Natural killer cell (primary cell): ENCODE data around the gene PLCXD3. TPM values are rescaled to one million over a fixed set of nuclear protein-coding genes. Genes with fewer than 3 reads are reported as not detected.

Experiments
- ATAC-seq, 3 donors: fragments of 150-1000 bp in 2 of 3; fragments of 200-7000 bp in 1 of 3; cut with Tn5 transposase; 1 replicate in 1 of 3; 2 replicates in 2 of 3; pipeline ENCODE4 v1.10.0; 2021; ENCODE audit warnings: mild to moderate bottlenecking in 2 of 3, moderate library complexity in 2 of 3
- DNase-seq, 2 donors: peaks; one replicate each; pipeline versions ENCODE4 v3.0.0 to v3.0.0-alpha.2; 2013 to 2021; ENCODE audit warnings: mixed read lengths in 1 of 2
- H3K27ac ChIP-seq: one replicate; pipeline ENCODE4 v1.5.1; 2013; ENCODE audit warnings: mild to moderate bottlenecking, low read length
- H3K27me3 ChIP-seq: one replicate; pipeline ENCODE4 v1.6.1; 2013; ENCODE audit warnings: low read length; ENCODE audit not compliant: control insufficient read depth, insufficient read depth
- H3K36me3 ChIP-seq: one replicate; pipeline ENCODE4 v1.6.1; 2013; ENCODE audit warnings: low read length; ENCODE audit not compliant: control insufficient read depth, insufficient read depth
- H3K4me1 ChIP-seq: one replicate; pipeline ENCODE4 v1.6.1; 2013; ENCODE audit warnings: low read length; ENCODE audit not compliant: control insufficient read depth, insufficient read depth
- H3K4me3 ChIP-seq: one replicate; pipeline ENCODE4 v1.5.1; 2013; ENCODE audit warnings: low read length
- H3K9me3 ChIP-seq: one replicate; pipeline ENCODE4 v1.6.1; 2013; ENCODE audit warnings: low read length; ENCODE audit not compliant: control insufficient read depth, insufficient read depth
- H3K27ac Mint-ChIP-seq, 2 donors: one replicate each; pipeline ENCODE4 v1.8.0; 2022; ENCODE audit warnings: mild to moderate bottlenecking in 2 of 2, mixed read lengths in 2 of 2, moderate library complexity in 1 of 2
- H3K27me3 Mint-ChIP-seq, 2 donors: one replicate each; pipeline ENCODE4 v1.8.0; 2022; ENCODE audit warnings: low read depth in 2 of 2, mixed read lengths in 2 of 2
- H3K36me3 Mint-ChIP-seq: one replicate; pipeline ENCODE4 v1.8.0; 2022; ENCODE audit warnings: mixed read lengths
- H3K4me1 Mint-ChIP-seq, 2 donors: one replicate each; pipeline ENCODE4 v1.8.0; 2022; ENCODE audit warnings: mixed read lengths in 2 of 2
- H3K4me3 Mint-ChIP-seq: one replicate; pipeline ENCODE4 v1.8.0; 2022; ENCODE audit warnings: mild to moderate bottlenecking, moderate library complexity, mixed read lengths
- H3K9me3 Mint-ChIP-seq, 2 donors: one replicate each; pipeline ENCODE4 v1.8.0; 2022; ENCODE audit warnings: mixed read lengths in 2 of 2
- WGBS: methylation state at CpG from one replicate; pipeline ENCODE4 v1.1.7; 2013; ENCODE audit warnings: missing lambda C conversion rate; ENCODE audit not compliant: insufficient coverage; 5-methylcytosine and 5-hydroxymethylcytosine counted together
- intact Hi-C: fragments of 100-400 bp; cut with micrococcal nuclease; formaldehyde crosslinking; loops from one replicate; pipeline ENCODE4 v1.14.2; 2022
- total RNA-seq, 4 donors: library from RNA; stranded (reverse); fragments of 120-200 nt in 1 of 4; gene quantifications; one replicate each; pipeline versions ENCODE4 v1.2.3 to v1.2.4, GENCODE V29; 2013 to 2022
- TF ChIP-seq, protein P1 (sequence below): fragments of 200-600 bp; IDR thresholded peaks from one replicate; pipeline ENCODE4 v1.8.0; 2022; ENCODE audit warnings: antibody characterized with exemption

PLCXD3 gene
- total RNA-seq, 3 donors from 2014 or later (not counting 1 experiment from before 2014, with no cell fraction given): not detected

DNA sequence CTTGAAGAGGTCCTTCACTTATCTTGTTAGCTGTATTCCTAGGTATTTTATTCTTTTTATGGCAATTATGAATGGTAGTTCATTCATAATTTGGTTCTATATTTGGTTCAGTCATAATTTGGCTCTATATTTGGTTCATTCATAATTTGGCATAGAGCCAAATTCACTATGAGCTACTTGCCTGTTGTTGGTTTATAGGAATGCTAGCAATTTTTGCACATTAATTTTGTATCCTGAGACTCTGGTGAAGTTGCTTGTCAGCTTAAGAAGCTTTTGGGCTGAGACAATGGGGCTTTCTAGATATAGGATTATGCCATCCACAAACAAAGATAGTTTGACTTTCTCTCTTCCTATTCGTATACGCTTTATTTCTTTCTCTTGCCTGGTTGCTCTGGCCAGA lies 142.2 kb downstream of the PLCXD3 start:
- H3K27me3 ChIP-seq: no peaks in the 10 kb centered on the region
- TF ChIP-seq, protein P1, sequence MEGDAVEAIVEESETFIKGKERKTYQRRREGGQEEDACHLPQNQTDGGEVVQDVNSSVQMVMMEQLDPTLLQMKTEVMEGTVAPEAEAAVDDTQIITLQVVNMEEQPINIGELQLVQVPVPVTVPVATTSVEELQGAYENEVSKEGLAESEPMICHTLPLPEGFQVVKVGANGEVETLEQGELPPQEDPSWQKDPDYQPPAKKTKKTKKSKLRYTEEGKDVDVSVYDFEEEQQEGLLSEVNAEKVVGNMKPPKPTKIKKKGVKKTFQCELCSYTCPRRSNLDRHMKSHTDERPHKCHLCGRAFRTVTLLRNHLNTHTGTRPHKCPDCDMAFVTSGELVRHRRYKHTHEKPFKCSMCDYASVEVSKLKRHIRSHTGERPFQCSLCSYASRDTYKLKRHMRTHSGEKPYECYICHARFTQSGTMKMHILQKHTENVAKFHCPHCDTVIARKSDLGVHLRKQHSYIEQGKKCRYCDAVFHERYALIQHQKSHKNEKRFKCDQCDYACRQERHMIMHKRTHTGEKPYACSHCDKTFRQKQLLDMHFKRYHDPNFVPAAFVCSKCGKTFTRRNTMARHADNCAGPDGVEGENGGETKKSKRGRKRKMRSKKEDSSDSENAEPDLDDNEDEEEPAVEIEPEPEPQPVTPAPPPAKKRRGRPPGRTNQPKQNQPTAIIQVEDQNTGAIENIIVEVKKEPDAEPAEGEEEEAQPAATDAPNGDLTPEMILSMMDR: no peak
- H3K36me3 Mint-ChIP-seq: no peaks in the 10 kb centered on the region
- no peaks in the 10 kb centered on the region for H3K9me3 ChIP-seq
- H3K4me1 ChIP-seq: no peaks in the 10 kb centered on the region
- WGBS: no CpG with 5 or more reads among the region's 2 CpGs
- DNase-seq: no peak
- H3K27ac Mint-ChIP-seq: no peak overlapping the region
- intact Hi-C loops: no loop called here
- no peak for ATAC-seq
- H3K9me3 Mint-ChIP-seq: peaks cover 7 to 9% of the 10 kb centered on the region in 2 donors
- no peaks in the 10 kb centered on the region for H3K27me3 Mint-ChIP-seq
- H3K4me3 Mint-ChIP-seq: no peak overlapping the region
- no peaks in the 10 kb centered on the region for H3K4me1 Mint-ChIP-seq
- no peak overlapping the region for H3K27ac ChIP-seq
- H3K36me3 ChIP-seq: no peaks in the 10 kb centered on the region
- H3K4me3 ChIP-seq: no peak overlapping the region

DNA sequence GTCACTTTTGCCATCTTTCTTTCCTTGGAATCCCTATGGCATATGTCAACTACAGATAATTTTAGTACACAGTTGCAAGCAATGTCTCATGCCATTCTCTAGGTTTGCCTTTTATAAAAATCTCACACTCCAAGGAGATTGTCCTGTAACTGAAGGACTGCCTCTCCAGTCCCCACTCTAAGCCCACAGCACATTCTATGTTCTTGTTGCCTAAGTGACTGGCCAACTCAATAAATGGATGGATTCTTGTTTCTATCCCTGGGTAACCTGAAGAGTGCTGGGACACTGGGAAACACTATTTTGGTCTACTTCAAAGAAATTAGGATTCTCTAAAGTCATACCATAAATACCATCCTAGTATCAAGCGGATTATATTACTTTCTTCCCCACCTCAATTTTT lies 145.0 kb downstream of the PLCXD3 start:
- Mint-ChIP-seq H3K36me3 (no peaks in the 10 kb centered on the region), H3K4me1 (no peaks in the 10 kb centered on the region), H3K4me3 (no peak overlapping the region), H3K27ac (no peak overlapping the region), H3K9me3 (peaks cover 2% of the 10 kb centered on the region in 2 donors), H3K27me3 (no peaks in the 10 kb centered on the region)
- TF ChIP-seq, protein P1: no peak
- Histone ChIP-seq H3K36me3 (no peaks in the 10 kb centered on the region), H3K27me3 (no peaks in the 10 kb centered on the region), H3K4me3 (no peak overlapping the region), H3K9me3 (no peaks in the 10 kb centered on the region), H3K27ac (no peak overlapping the region), H3K4me1 (no peaks in the 10 kb centered on the region)
- intact Hi-C loops: no loop called here
- ATAC-seq (no peak), DNase-seq (no peak)
- WGBS: 0% methylated on average over 1 of the region's 1 CpG

DNA sequence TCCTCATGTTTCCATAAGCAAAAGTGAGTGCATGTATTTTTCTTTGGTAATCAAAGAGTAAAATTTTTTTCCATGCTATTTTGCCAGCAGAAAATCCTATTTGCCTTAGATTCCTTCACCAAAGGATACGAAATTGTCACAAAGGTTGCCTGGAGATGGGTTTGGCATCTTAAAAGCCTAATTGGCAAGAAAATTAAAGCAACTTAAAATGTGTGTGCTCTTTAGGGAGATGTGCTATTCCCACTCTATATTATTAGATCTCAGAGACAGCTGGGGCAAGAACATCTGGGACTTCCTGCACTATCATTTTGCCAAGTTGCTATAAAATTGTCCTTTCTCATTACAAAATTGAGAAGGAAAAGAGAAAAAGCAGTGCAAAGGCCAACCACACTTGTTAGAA lies 146.1 kb downstream of the PLCXD3 start:
- no peaks in the 10 kb centered on the region for H3K27me3 Mint-ChIP-seq
- H3K4me1 Mint-ChIP-seq: no peaks in the 10 kb centered on the region
- WGBS: no CpG with 5 or more reads among the region's 1 CpG
- Histone ChIP-seq H3K27me3 (no peaks in the 10 kb centered on the region), H3K27ac (no peak overlapping the region), H3K36me3 (no peaks in the 10 kb centered on the region), H3K4me1 (no peaks in the 10 kb centered on the region), H3K4me3 (no peak overlapping the region), H3K9me3 (no peaks in the 10 kb centered on the region)
- no peak overlapping the region for H3K27ac Mint-ChIP-seq
- H3K36me3 Mint-ChIP-seq: no peaks in the 10 kb centered on the region
- intact Hi-C loops: no loop called here
- no peak overlapping the region for H3K4me3 Mint-ChIP-seq
- ATAC-seq: no peak
- TF ChIP-seq, protein P1: no peak
- H3K9me3 Mint-ChIP-seq: peaks cover 2 to 3% of the 10 kb centered on the region in 2 donors
- DNase-seq: no peak

DNA sequence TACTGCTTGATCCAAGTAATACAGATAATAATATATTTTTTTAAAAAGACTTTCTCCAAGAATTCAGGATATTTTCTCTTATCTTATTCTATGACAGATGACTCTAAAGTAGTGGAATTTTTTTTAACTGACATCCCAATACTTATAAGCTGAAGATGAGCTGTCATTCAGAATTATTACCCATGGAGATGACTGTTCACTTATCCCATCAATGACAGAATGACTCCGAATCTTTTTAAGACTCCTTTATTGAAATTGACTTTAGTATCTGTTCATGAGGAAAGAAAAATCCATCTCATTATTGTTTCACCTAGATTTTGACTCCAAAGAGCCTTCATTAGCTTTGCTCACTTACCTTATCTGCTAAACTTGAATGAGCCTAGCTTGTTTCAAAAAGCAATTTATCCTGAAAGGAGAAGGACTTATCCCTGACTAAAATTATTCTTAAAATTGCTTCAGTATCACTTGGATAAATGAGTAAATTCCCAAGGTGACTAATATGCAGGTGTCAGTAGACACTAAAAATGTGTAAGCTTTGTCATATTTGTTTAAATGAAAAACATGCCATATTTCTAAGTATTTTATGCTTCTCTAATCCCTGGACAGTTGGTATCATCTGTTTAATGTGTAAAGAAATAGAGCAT lies 146.9 kb downstream of the PLCXD3 start:
- TF ChIP-seq, protein P1: no peak
- ATAC-seq: no peak

More for the DNA sequence above, 146.9 kb downstream of the PLCXD3 start:
- no CpG with 5 or more reads among the region's 1 CpG for WGBS
- no peaks in the 10 kb centered on the region for H3K9me3 ChIP-seq
- Mint-ChIP-seq H3K9me3 (peaks cover 2 to 3% of the 10 kb centered on the region in 2 donors), H3K27me3 (no peaks in the 10 kb centered on the region), H3K27ac (no peak overlapping the region), H3K4me3 (no peak overlapping the region), H3K36me3 (no peaks in the 10 kb centered on the region), H3K4me1 (no peaks in the 10 kb centered on the region)
- no peaks in the 10 kb centered on the region for H3K27me3 ChIP-seq
- no peaks in the 10 kb centered on the region for H3K4me1 ChIP-seq
- H3K4me3 ChIP-seq: no peak overlapping the region
- intact Hi-C loops: no loop called here
- DNase-seq: no peak
- H3K27ac ChIP-seq: no peak overlapping the region
- H3K36me3 ChIP-seq: no peaks in the 10 kb centered on the region
